ENCODE measurements around the gene TSPAN18. TPM values are rescaled to one million over a fixed set of nuclear protein-coding genes. Genes with fewer than 3 reads are reported as not detected.

Gene TSPAN18
- polyA plus RNA-seq, 4 donors = 47.8 to 59.6 (median 53.6) TPM

DNA sequence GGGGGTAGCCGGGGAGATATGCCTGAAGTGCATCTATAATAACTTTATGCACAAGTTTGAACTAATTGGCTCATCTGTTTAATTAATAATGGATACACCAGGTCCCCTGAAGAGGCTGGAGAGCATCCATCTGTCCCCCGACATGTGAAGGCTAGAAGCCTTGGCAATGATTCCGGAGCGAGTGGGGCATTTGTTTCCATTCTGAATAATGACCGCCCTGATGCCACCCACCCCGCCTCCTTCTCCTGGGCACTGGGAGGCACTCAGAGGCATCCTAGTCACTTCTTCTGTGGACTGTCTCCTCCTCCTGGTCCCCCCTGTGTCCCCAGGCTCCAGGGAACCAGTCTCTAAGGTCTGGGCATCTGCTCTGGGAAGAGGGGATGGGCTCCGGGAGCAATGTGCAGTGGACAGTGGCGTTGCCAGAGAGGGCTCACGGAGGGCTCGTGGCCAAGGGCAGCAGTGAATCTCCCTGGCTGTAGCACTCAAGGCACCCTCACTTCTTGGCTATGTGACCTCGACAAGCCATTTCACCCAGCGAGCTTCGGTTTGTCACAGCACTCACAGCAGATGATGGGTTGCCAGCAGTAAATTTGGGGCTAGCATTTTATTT lies 64.7 kb downstream of the TSPAN18 start:
- DNase-seq (ENCODE audit: low read depth in 4 of 4, low spot score in 3 of 4) = no peak

- no peak for DNase-seq (ENCODE audit: low read depth in 4 of 4, low spot score in 3 of 4)
Measured at GRCh38 chr11:44792171-44792570, 65.4 kb downstream of the TSPAN18 start.

GRCh38 chr11:44793350-44794090 lies 66.8 kb downstream of the TSPAN18 start:
- peak in 1 of 4 donors; percentile 36 for DNase-seq (ENCODE audit: low read depth in 4 of 4, low spot score in 3 of 4)

GRCh38 chr11:44795803-44796535 lies 69.2 kb downstream of the TSPAN18 start:
- no peak for DNase-seq (ENCODE audit: low read depth in 4 of 4, low spot score in 3 of 4)

DNA sequence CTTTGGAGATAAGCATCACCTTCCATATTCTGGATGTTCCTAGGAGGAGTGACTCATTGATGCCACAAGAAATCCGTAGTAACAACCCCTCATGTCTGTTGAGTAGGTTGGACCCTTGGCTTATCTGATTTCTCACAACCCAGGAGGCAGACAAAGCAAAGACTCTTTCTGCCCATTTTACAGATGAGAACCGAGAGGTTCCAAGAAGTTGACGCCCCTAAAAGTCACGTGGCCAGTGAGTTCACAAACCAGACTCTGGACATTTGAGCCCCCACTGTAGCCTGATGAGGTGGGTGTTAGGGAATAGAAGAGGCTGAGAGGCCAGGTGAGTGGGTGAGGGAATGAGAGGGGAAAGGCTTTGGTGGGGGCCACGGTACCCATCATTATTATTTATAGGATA lies 70.3 kb downstream of the TSPAN18 start:
- DNase-seq (ENCODE audit: low read depth in 4 of 4, low spot score in 3 of 4) = no peak

DNA sequence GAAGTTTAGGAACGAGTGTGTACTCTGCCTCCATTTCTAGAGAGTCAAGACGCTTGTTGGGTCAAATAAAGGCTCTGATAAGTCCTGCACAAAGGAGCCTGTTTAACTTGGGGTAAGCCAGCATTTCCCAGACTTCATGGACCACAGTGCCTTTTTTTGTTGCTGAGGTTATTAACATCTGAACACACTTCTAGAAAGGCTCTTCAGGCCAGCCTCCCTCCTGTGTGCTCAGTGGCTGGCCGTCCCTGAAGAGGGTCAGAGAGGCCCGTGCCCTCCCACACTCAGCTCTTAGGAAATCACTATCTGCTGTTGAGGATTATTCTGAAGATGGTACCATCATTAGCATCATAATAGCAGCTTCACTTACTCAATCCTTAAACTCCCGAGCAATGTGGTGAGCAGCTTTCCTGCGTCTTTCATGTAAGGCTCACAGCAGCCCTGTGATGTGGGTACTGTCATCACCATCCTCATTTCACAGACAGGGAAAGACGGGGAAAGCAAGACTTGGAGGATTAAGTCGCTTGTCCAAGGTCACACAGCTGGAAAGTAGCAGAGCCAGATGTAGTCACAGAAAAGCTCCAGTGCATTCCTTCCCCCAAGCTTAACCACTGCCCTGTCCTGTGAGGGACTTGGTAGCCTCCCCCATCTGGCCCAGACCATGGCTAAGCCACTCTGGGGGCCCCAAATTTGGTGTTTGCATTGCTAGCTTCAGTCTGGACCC lies 71.3 kb downstream of the TSPAN18 start:
- no peak for DNase-seq (ENCODE audit: low read depth in 4 of 4, low spot score in 3 of 4)

- DNase-seq (ENCODE audit: low read depth in 4 of 4, low spot score in 3 of 4) = no peak
Measured at GRCh38 chr11:44798607-44798972, 71.8 kb downstream of the TSPAN18 start.

DNA sequence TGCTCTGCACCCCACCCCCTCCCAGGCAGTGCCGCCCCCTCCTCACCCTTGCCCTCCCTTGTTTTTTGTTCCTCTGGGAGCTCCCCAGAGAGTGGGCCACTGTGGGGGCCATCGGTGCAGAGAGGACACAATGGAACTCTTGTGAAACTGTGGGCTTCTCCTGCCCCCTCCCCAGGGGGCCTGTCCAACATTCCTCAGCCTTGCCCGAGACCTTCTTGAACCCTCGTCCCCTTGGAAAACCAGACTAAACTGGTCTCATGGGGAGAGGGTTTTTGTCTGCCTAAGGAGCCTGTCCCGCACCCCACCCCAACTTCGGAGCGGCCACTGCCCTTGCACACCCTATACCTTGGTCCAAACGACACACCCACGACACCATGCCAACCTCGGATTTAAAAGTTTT lies 72.2 kb downstream of the TSPAN18 start:
- DNase-seq (ENCODE audit: low read depth in 4 of 4, low spot score in 3 of 4) = no peak

DNA sequence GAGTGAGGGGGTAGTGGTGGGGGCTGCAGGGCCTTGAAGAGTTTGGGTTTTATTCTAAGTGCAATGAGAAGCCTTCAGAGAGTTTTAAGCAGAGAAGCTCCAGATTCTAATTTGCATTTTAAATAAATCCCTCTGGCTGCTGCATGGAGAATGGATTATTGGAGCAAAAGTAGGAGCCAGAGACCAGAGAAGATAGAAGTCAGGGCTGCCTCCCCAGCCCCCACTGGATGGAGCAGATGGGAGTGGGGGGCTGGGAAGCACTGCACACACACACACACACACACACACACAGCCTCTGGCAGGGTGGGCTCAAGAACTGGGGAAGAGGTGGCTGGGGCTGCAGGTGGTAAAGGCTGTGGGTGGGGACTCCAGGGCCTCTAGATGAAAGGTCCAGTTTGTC lies 75.6 kb downstream of the TSPAN18 start:
- no peak for DNase-seq (ENCODE audit: low read depth in 4 of 4, low spot score in 3 of 4)

GRCh38 chr11:44803009-44803408 lies 76.2 kb downstream of the TSPAN18 start:
- no peak for DNase-seq (ENCODE audit: low read depth in 4 of 4, low spot score in 3 of 4)

DNA sequence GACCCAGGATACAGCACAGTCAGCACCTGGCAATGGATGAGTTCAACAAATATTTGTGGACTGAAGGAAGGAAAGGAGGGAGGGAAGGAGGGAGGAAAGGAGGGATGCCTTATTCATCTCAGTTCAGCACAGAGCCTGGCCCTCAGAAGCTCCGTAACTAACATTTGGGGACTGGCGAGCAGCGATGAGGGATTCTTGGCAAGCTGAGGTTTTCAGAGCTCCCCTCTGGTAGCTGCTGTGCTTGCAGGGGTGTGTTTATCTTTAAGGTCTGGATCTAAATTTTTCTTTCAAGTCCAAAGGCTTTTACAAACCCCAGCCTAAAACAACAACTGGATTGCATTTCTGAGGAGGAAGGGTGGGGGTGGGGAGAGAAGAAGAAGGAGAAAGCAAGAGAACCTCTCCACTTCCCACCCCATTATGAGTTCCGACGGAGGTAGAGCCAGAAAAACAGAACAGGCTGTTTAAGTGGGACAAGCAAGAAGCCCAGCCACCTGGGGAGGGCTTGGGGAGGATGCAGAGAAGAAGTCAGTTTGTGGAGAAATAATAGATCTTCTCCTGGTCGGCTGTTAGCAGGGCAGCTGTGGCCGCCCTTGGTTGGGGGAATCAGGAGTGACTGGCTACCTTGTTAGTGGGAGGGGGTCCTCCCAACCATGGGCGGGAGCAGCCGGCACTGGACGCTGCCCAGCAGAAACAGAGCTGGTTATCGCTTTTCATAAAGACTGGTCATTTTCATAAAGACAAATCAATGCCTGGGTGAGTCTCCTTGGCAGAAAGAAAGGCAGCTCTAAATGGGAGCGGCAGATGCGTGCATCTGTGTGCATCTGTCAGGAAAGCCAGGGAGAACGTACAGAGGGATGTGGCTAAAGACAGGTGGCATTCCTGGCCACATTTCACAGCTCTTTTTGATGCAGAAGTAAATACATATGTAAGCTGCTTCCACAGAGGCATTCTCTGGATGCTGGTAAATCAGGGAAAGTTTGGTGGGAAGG lies 78.0 kb downstream of the TSPAN18 start:
- DNase-seq (ENCODE audit: low read depth in 4 of 4, low spot score in 3 of 4) = no peak

DNA sequence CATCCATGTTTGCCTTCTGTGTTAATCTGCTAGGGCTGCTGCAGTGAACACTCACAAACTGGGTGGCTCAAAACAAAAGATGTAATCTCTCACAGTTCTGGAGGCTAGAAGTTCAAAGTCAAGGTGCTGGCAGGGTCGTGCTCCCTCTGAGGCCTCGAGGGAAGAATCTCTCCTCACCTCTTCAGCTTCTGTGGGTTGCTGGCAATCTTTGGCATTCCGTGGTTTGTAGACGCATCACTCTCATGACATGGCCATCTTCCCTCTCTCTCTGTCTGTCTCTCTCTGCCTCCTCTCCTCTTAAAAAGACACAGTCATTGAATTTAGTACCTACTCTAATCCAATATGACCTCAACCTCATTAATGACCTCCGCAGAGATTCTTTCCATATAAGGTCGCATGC lies 78.8 kb downstream of the TSPAN18 start:
- no peak for DNase-seq (ENCODE audit: low read depth in 4 of 4, low spot score in 3 of 4)

GRCh38 chr11:44808053-44808753 lies 81.4 kb downstream of the TSPAN18 start:
- no peak for DNase-seq (ENCODE audit: low read depth in 4 of 4, low spot score in 3 of 4)

GRCh38 chr11:44809283-44809682 lies 82.5 kb downstream of the TSPAN18 start:
- DNase-seq (ENCODE audit: low read depth in 4 of 4, low spot score in 3 of 4) = no peak

DNA sequence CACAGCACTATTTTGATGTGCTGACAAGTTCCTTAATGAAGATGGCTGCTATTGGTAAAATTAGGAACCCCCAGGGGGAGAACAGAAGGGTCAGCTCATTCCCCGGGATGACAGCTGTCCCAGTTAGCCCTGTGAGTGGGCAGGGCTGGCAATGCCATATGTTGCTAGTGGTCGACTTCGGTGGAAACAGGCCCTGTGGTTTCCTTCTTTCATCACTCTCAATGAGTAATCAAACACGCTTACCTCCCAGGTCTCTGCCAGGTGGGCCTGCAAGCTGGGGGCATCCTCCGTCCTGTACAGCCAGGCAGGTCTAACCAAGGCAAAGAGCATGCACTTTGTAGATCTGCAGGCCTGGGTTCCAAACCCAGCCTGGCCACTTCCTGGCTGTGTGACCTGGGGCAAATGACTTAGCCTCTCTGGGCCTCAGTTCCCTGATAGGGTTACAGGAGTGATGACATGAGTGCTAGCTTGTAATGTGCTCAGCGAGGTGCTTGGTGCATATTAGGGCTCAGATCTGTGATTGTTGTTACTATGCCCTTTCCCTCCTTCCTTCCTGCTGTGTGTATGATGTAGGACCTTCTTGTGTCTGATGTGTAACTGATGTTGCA lies 85.2 kb downstream of the TSPAN18 start:
- DNase-seq (ENCODE audit: low read depth in 4 of 4, low spot score in 3 of 4) = no peak

DNA sequence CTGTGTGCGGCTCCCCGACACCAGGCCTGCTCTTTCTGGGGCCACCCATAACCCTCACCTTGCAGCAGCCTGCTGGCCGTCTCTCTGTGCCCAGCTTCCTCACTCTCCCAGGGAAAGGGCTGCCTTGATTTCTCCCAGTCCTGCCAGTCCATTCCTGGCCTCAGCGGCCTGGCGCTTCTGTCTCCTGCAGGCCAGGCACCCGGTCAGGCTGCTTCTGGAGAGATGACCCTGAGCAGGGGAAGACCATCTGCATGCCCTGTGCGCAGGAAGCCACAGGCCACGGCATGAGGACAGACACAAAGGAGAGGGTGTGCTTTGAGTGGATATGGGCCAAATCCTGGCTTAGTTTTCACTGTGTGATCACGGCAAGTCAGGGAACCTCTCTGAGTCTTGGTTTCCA lies 86.2 kb downstream of the TSPAN18 start:
- no peak for DNase-seq (ENCODE audit: low read depth in 4 of 4, low spot score in 3 of 4)

DNA sequence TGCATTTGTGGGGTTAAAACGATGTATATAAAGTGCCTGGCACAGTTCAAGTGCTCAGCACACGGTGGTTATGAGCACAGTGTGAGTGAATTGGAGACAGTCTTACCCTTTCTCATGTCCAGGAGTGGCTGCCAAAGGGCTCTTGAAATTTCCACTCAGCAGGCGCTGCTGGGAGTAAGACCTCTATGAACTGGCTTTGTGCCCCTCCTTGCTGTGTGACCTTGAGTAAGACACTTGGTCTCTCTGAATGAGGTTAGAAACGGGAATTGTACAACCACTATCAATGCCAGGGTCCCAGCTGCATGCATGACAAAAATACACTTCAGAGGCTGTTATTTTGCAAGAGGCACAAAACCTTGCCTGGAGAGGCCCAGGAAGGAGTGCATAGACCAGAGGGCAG lies 86.6 kb downstream of the TSPAN18 start:
- no peak for DNase-seq (ENCODE audit: low read depth in 4 of 4, low spot score in 3 of 4)

- DNase-seq (ENCODE audit: low read depth in 4 of 4, low spot score in 3 of 4) = no peak
Measured at GRCh38 chr11:44814881-44815592, 88.3 kb downstream of the TSPAN18 start.
